Psoas muscle (tissue), 8 donors: Measurements from ENCODE around the gene SNX8. TPM values are rescaled to one million over a fixed set of nuclear protein-coding genes. Genes with fewer than 3 reads are reported as not detected.

ENCODE experiments used
- ATAC-seq, 4 donors: fragments of 200-7000 bp; cut with Tn5 transposase; one replicate each; pipeline ENCODE4 v1.9.1; 2020; ENCODE audit warnings: moderate library complexity in 3 of 4, mild to moderate bottlenecking in 2 of 4
- DNase-seq, 2 donors: peaks; one replicate each; pipeline ENCODE4 v3.0.0-alpha.2; 2020
- H3K27ac ChIP-seq: fragments of 200-600 bp; one replicate; pipeline ENCODE4 v1.8.0; 2022
- H3K27me3 ChIP-seq, 3 donors: fragments of 200-600 bp in 1 of 3; one replicate each; pipeline versions ENCODE4 v1.6.1 to v1.8.0; 2013 to 2022; ENCODE audit warnings: low read length in 2 of 3, mild to moderate bottlenecking in 2 of 3, moderate library complexity in 1 of 3; ENCODE audit not compliant: insufficient read depth in 3 of 3
- H3K36me3 ChIP-seq, 2 donors: fragments of 200-600 bp in 1 of 2; one replicate each; pipeline versions ENCODE4 v1.6.1 to v1.8.0; 2013 to 2022; ENCODE audit warnings: low read depth in 1 of 2, mild to moderate bottlenecking in 1 of 2, moderate library complexity in 1 of 2; ENCODE audit not compliant: insufficient read depth in 1 of 2
- H3K4me1 ChIP-seq: fragments of 200-600 bp; one replicate; pipeline ENCODE4 v1.8.0; 2022
- H3K4me3 ChIP-seq: fragments of 200-600 bp; one replicate; pipeline ENCODE4 v1.8.0; 2022; ENCODE audit warnings: mild to moderate bottlenecking
- H3K9me3 ChIP-seq: fragments of 200-600 bp; one replicate; pipeline ENCODE4 v1.8.0; 2022
- WGBS, 3 donors: extraction: QIAGEN DNeasy Blood & Tissue Kit; methylation state at CpG; one replicate each; pipeline versions ENCODE4 v1.1.6 to v1.1.7; 2013; 5-methylcytosine and 5-hydroxymethylcytosine counted together
- intact Hi-C, 2 donors: fragments of 100-400 bp; cut with DNase I; formaldehyde crosslinking; loops; one replicate each; pipeline versions ENCODE4 v1.11.0 to v1.14.2; 2022
- polyA plus RNA-seq, 3 donors: library from polyadenylated mRNA; stranded (reverse); fragments of 200-250 nt; gene quantifications; one replicate each; pipeline ENCODE4 v1.2.3, GENCODE V29; 2013
- total RNA-seq, 4 donors: library from RNA; stranded (reverse); fragmentation: NEBNext Ultra II Directional in 2 of 4; extraction: Animal tissue kit (Norgen Biotek cat#: 25700) in 2 of 4; gene quantifications; one replicate each; pipeline versions ENCODE4 v1.2.1 to v1.2.4, GENCODE V29; 2021 to 2023
- TF ChIP-seq, protein P1 (sequence below): fragments of 200-600 bp; IDR thresholded peaks from one replicate; pipeline ENCODE4 v1.8.0; 2022; ENCODE audit warnings: antibody characterized with exemption
- donor health status: healthy with polysubstance abuse.
- donor health status: DM: no; HTN: no; CAD: no; lungs with moderate emphysema.
- donor health status: Bipolar disorder and iron deficiency.
- donor health status: healthy.
- donor health status: DM: yes; HTN: yes; CAD: no.
- donor health status: DM: no; HTN: no; CAD: no.
- donor health status: DM: no; HTN: no; CAD: no.
- donor health status: DM: yes; HTN: yes; CAD: no.

The SNX8 gene
- total and polyA plus RNA-seq, 7 donors, result 8.4 to 25.1 (median 14.3) TPM

- WGBS, 3 donors, result 87 to 90% (median 90%) methylated on average over 6 of the region's 6 CpGs
Measured at GRCh38 chr7:2301511-2301863, 12.8 kb downstream of the SNX8 start.

GRCh38 chr7:2299870-2300512 is 14.2 kb downstream of the SNX8 start:
- ATAC-seq, result no peak
- no peaks in the 10 kb centered on the region for H3K27me3 ChIP-seq

More at GRCh38 chr7:2301511-2301863, 12.8 kb downstream of the SNX8 start:
- Histone ChIP-seq H3K27me3 (no peaks in the 10 kb centered on the region), H3K27ac (no peak overlapping the region), H3K4me3 (no peak overlapping the region), H3K4me1 (no peaks in the 10 kb centered on the region), H3K9me3 (no peaks in the 10 kb centered on the region), H3K36me3 (no peaks in the 10 kb centered on the region)
- DNase-seq (no peak), ATAC-seq (no peak)
- intact Hi-C loops, result no loop called here
- TF ChIP-seq, protein P1, sequence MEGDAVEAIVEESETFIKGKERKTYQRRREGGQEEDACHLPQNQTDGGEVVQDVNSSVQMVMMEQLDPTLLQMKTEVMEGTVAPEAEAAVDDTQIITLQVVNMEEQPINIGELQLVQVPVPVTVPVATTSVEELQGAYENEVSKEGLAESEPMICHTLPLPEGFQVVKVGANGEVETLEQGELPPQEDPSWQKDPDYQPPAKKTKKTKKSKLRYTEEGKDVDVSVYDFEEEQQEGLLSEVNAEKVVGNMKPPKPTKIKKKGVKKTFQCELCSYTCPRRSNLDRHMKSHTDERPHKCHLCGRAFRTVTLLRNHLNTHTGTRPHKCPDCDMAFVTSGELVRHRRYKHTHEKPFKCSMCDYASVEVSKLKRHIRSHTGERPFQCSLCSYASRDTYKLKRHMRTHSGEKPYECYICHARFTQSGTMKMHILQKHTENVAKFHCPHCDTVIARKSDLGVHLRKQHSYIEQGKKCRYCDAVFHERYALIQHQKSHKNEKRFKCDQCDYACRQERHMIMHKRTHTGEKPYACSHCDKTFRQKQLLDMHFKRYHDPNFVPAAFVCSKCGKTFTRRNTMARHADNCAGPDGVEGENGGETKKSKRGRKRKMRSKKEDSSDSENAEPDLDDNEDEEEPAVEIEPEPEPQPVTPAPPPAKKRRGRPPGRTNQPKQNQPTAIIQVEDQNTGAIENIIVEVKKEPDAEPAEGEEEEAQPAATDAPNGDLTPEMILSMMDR, result no peak

GRCh38 chr7:2299131-2299829 is 15.0 kb downstream of the SNX8 start:
- ATAC-seq, result peak in 1 of 4 donors; percentile 40
- intact Hi-C loops, result no loop called here
- TF ChIP-seq, protein P1, result no peak
- Histone ChIP-seq H3K27me3 (no peaks in the 10 kb centered on the region), H3K36me3 (no peaks in the 10 kb centered on the region), H3K9me3 (no peaks in the 10 kb centered on the region), H3K27ac (no peak overlapping the region), H3K4me3 (no peak overlapping the region), H3K4me1 (no peaks in the 10 kb centered on the region)
- WGBS, 3 donors, result 72 to 75% (median 74%) methylated on average over 18 of the region's 18 CpGs
- peak in 1 of 2 donors; percentile 30 for DNase-seq

More at GRCh38 chr7:2299870-2300512, 14.2 kb downstream of the SNX8 start:
- H3K4me3 ChIP-seq, result no peak overlapping the region
- H3K9me3 ChIP-seq, result no peaks in the 10 kb centered on the region
- no peaks in the 10 kb centered on the region for H3K36me3 ChIP-seq
- H3K27ac ChIP-seq, result no peak overlapping the region
- 63 to 66% (median 66%) methylated on average over 9 of the region's 9 CpGs for WGBS, 3 donors
- H3K4me1 ChIP-seq, result no peaks in the 10 kb centered on the region
- TF ChIP-seq, protein P1, result no peak
- intact Hi-C loops, result no loop called here
- no peak for DNase-seq

DNA sequence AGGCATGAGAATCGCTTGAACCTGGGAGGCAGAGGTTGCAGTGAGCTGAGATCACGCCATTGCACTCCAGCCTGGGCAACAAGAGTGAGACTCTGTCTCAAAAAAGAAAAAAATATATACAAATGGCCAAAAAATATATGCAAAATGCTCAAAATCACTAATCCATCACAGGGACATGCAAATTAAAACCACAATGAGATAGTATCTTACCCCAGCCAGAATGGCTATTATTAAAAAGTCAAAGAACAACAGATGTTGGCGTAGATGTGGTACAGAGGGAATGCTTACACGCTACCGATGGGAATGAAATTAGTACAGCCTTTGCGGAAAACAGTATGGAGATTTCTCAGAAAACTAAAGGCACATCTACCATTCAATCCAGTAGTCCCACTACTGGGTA is 17.4 kb downstream of the SNX8 start:
- no peaks in the 10 kb centered on the region for H3K4me1 ChIP-seq
- no peaks in the 10 kb centered on the region for H3K27me3 ChIP-seq
- intact Hi-C loops, result no loop called here
- DNase-seq (no peak), ATAC-seq (no peak)
- 97 to 99% (median 98%) methylated on average over 6 of the region's 6 CpGs for WGBS, 3 donors
- H3K4me3 ChIP-seq, result no peak overlapping the region
- H3K36me3 ChIP-seq, result no peaks in the 10 kb centered on the region
- TF ChIP-seq, protein P1, result no peak
- no peak overlapping the region for H3K27ac ChIP-seq
- no peaks in the 10 kb centered on the region for H3K9me3 ChIP-seq
